GM12875 (cell line): ENCODE data around the gene SEMA6A.

Source experiments
- H3K4me3 ChIP-seq: one replicate; pipeline ENCODE4 v1.5.1; 2011; ENCODE audit warnings: low read depth, low read length, control low read depth
- CTCF ChIP-seq: IDR thresholded peaks from 2 replicates; pipeline ENCODE4 v1.5.1; 2011; ENCODE audit warnings: low read depth, mild to moderate bottlenecking, control low read depth, inconsistent platforms, low read length, moderate library complexity, borderline replicate concordance; ENCODE audit not compliant: insufficient read depth

The SEMA6A gene

GRCh38 chr5:116436674-116437350, 137.8 kb downstream of the SEMA6A start:
- no peak overlapping the region for H3K4me3 ChIP-seq
- TF ChIP-seq CTCF, result no peak

- no peak overlapping the region for H3K4me3 ChIP-seq
- no peak for TF ChIP-seq CTCF
Measured at GRCh38 chr5:116428966-116429365, 145.7 kb downstream of the SEMA6A start.

GRCh38 chr5:116428413-116428812, 146.2 kb downstream of the SEMA6A start:
- H3K4me3 ChIP-seq, result no peak overlapping the region
- no peak for TF ChIP-seq CTCF

- TF ChIP-seq CTCF, result no peak
- H3K4me3 ChIP-seq, result no peak overlapping the region
Measured at GRCh38 chr5:116424951-116425350, 149.7 kb downstream of the SEMA6A start.

GRCh38 chr5:116424258-116424615, 150.4 kb downstream of the SEMA6A start:
- TF ChIP-seq CTCF, result no peak
- no peak overlapping the region for H3K4me3 ChIP-seq

- TF ChIP-seq CTCF, result no peak
- H3K4me3 ChIP-seq, result no peak overlapping the region
Measured at GRCh38 chr5:116423587-116424257, 150.9 kb downstream of the SEMA6A start.

GRCh38 chr5:116423141-116423540, 151.5 kb downstream of the SEMA6A start:
- no peak for TF ChIP-seq CTCF

More at GRCh38 chr5:116423141-116423540, 151.5 kb downstream of the SEMA6A start:
- no peak overlapping the region for H3K4me3 ChIP-seq
